Prostate gland (tissue), 2 donors: ENCODE measurements around the gene PTGER3.

ENCODE experiments used
- CTCF ChIP-seq, 4 experiments: fragments of 200-600 bp in 2 of 4; fragments of 450-650 bp in 2 of 4; sonication (generic) in 2 of 4; IDR thresholded peaks; 1 replicate in 3 of 4; 2 replicates in 1 of 4; pipeline ENCODE4 v1.5.1; 2016 to 2019; ENCODE audit warnings: antibody characterized with exemption in 4 of 4, mild to moderate bottlenecking in 2 of 4, moderate library complexity in 2 of 4
- POLR2AphosphoS5 ChIP-seq: sonication (generic); formaldehyde crosslinking; IDR thresholded peaks from one replicate; pipeline ENCODE4 v1.6.1; 2017; ENCODE audit warnings: antibody characterized with exemption

GRCh38 chr1:71044833-71045232 lies 2.8 kb downstream of the PTGER3 start:
- no peak for TF ChIP-seq CTCF (IDR thresholded peaks at IDR 0.05)
- no peak for TF ChIP-seq POLR2AphosphoS5
